Effector memory CD4-positive, alpha-beta T cell (primary cell): ENCODE data around the gene TRIM75.
"Not testable (repeated sequence)": the region's sequence is repeated elsewhere in the genome, so short reads cannot be mapped to it uniquely, and the experiment has no call there.

Experiments
- DNase-seq, 3 donors: peaks; one replicate each; pipeline ENCODE4 v3.0.0-alpha.2; 2020
- H3K27ac ChIP-seq: 2 replicates; pipeline ENCODE4 v1.7.0; 2013; ENCODE audit warnings: mild to moderate bottlenecking, low read length, moderate library complexity; ENCODE audit not compliant: insufficient read depth, poor library complexity, severe bottlenecking
- H3K27me3 ChIP-seq: replicated peaks from 2 replicates; pipeline ENCODE4 v1.7.0; 2013; ENCODE audit warnings: mild to moderate bottlenecking, low read length; ENCODE audit not compliant: insufficient read depth, control insufficient read depth, poor library complexity, severe bottlenecking
- H3K36me3 ChIP-seq: 2 replicates; pipeline ENCODE4 v1.7.0; 2013; ENCODE audit warnings: mild to moderate bottlenecking, low read length, moderate library complexity; ENCODE audit not compliant: control insufficient read depth, insufficient read depth
- H3K4me1 ChIP-seq: 2 replicates; pipeline ENCODE4 v1.7.0; 2013; ENCODE audit warnings: low read length, mild to moderate bottlenecking; ENCODE audit not compliant: control insufficient read depth, insufficient read depth, poor library complexity, severe bottlenecking
- H3K4me3 ChIP-seq: 2 replicates; pipeline ENCODE4 v1.7.0; 2013; ENCODE audit warnings: low read length, low read depth, mild to moderate bottlenecking; ENCODE audit not compliant: insufficient read depth, poor library complexity, severe bottlenecking
- H3K9me3 ChIP-seq: 2 replicates; pipeline ENCODE4 v1.7.0; 2013; ENCODE audit warnings: mild to moderate bottlenecking, low read length, moderate library complexity; ENCODE audit not compliant: control insufficient read depth

TRIM75 gene

GRCh38 chr4:165070560-165070959 is 16.9 kb downstream of the TRIM75 start:
- Histone ChIP-seq H3K9me3 (no peaks in the 10 kb centered on the region), H3K27ac (no peak overlapping the region), H3K4me1 (no peaks in the 10 kb centered on the region), H3K27me3 (no peaks in the 10 kb centered on the region), H3K4me3 (no peak overlapping the region), H3K36me3 (no peaks in the 10 kb centered on the region)
- no peak for DNase-seq

- not testable (repeated sequence) for H3K36me3 ChIP-seq, H3K4me3 ChIP-seq, H3K27me3 ChIP-seq, H3K27ac ChIP-seq, H3K9me3 ChIP-seq, DNase-seq, H3K4me1 ChIP-seq
These were observed 19.7 kb downstream of the TRIM75 start for GRCh38 chr4:165073346-165073745.

DNA sequence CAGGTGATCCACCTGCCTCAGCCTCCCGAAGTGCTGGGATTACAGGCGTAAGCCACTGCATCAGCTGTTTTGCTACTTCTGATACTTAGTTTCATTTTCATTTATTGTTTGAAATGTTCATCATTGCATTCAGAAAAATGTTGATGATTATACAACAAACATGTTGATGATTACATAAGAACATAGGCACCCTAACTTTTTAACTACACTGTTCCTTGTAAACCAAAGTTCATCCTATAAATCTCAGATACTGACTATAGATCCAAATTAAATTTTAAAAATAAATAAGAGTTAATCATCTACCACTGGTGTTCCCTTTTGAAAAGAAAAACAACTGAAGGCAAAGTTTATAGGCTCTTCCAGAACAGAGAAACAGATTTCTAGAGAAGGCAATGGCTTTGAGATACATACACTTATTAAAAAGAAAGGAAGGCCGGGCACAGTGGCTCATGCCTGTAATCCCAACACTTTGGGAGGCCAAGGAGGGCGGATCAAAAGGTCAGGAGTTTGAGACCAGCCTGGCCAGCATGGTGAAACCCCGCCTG is 23.4 kb downstream of the TRIM75 start:
- H3K9me3 ChIP-seq: no peaks in the 10 kb centered on the region
- H3K4me1 ChIP-seq: no peaks in the 10 kb centered on the region
- no peak for DNase-seq
- H3K27me3 ChIP-seq: no peaks in the 10 kb centered on the region
- H3K4me3 ChIP-seq: no peak overlapping the region
- no peak overlapping the region for H3K27ac ChIP-seq
- peaks cover 8% of the 10 kb centered on the region for H3K36me3 ChIP-seq

- H3K4me3 ChIP-seq: no peak overlapping the region
- peaks cover 8% of the 10 kb centered on the region for H3K36me3 ChIP-seq
- DNase-seq: no peak
These were observed 25.8 kb downstream of the TRIM75 start for GRCh38 chr4:165079476-165079875.

GRCh38 chr4:165084787-165085186 is 31.1 kb downstream of the TRIM75 start:
- H3K27ac ChIP-seq, H3K9me3 ChIP-seq, H3K4me3 ChIP-seq, H3K27me3 ChIP-seq, DNase-seq, H3K4me1 ChIP-seq: not testable (repeated sequence)
- peaks cover 14% of the 10 kb centered on the region for H3K36me3 ChIP-seq

More at GRCh38 chr4:165079476-165079875, 25.8 kb downstream of the TRIM75 start:
- Histone ChIP-seq H3K27me3 (no peaks in the 10 kb centered on the region), H3K27ac (no peak overlapping the region), H3K9me3 (no peaks in the 10 kb centered on the region), H3K4me1 (no peaks in the 10 kb centered on the region)

- Histone ChIP-seq H3K27ac (no peak overlapping the region), H3K9me3 (no peaks in the 10 kb centered on the region), H3K4me3 (no peak overlapping the region), H3K27me3 (no peaks in the 10 kb centered on the region), H3K36me3 (peaks cover 14% of the 10 kb centered on the region), H3K4me1 (no peaks in the 10 kb centered on the region)
- no peak for DNase-seq
These were observed 32.3 kb downstream of the TRIM75 start for GRCh38 chr4:165085946-165086345.

GRCh38 chr4:165088366-165088765 is 34.7 kb downstream of the TRIM75 start:
- no peaks in the 10 kb centered on the region for H3K4me1 ChIP-seq
- H3K9me3 ChIP-seq: no peaks in the 10 kb centered on the region
- H3K27me3 ChIP-seq: no peaks in the 10 kb centered on the region
- no peak overlapping the region for H3K27ac ChIP-seq
- no peak for DNase-seq
- H3K36me3 ChIP-seq: peaks cover 14% of the 10 kb centered on the region
- H3K4me3 ChIP-seq: no peak overlapping the region

GRCh38 chr4:165092187-165092586 is 38.5 kb downstream of the TRIM75 start:
- not testable (repeated sequence) for H3K9me3 ChIP-seq, H3K27me3 ChIP-seq, H3K4me1 ChIP-seq, H3K4me3 ChIP-seq, H3K36me3 ChIP-seq, DNase-seq, H3K27ac ChIP-seq

GRCh38 chr4:165094873-165095272 is 41.2 kb downstream of the TRIM75 start:
- DNase-seq: no peak
- no peaks in the 10 kb centered on the region for H3K9me3 ChIP-seq

GRCh38 chr4:165095291-165095690 is 41.6 kb downstream of the TRIM75 start:
- Histone ChIP-seq H3K27me3 (no peaks in the 10 kb centered on the region), H3K4me1 (no peaks in the 10 kb centered on the region), H3K27ac (no peak overlapping the region), H3K36me3 (peaks cover 8% of the 10 kb centered on the region), H3K4me3 (no peak overlapping the region), H3K9me3 (no peaks in the 10 kb centered on the region)
- no peak for DNase-seq

More at GRCh38 chr4:165094873-165095272, 41.2 kb downstream of the TRIM75 start:
- Histone ChIP-seq H3K4me1 (no peaks in the 10 kb centered on the region), H3K4me3 (no peak overlapping the region), H3K36me3 (peaks cover 7% of the 10 kb centered on the region), H3K27ac (no peak overlapping the region), H3K27me3 (no peaks in the 10 kb centered on the region)
